Measurements from ENCODE around the gene CAPN1.

DNA sequence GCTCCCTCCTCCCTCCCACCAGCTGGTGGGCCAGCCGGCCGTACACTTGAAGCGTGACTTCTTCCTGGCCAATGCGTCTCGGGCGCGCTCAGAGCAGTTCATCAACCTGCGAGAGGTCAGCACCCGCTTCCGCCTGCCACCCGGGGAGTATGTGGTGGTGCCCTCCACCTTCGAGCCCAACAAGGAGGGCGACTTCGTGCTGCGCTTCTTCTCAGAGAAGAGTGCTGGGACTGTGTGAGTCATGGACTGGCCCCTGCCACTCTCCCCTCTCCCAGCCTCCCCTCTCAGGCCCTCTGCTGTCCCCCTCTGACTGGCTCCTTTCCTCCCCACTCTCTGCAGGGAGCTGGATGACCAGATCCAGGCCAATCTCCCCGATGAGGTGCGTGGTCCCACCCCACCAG, 24.7 kb downstream of the CAPN1 start:
- TF ChIP-seq, protein P1, sequence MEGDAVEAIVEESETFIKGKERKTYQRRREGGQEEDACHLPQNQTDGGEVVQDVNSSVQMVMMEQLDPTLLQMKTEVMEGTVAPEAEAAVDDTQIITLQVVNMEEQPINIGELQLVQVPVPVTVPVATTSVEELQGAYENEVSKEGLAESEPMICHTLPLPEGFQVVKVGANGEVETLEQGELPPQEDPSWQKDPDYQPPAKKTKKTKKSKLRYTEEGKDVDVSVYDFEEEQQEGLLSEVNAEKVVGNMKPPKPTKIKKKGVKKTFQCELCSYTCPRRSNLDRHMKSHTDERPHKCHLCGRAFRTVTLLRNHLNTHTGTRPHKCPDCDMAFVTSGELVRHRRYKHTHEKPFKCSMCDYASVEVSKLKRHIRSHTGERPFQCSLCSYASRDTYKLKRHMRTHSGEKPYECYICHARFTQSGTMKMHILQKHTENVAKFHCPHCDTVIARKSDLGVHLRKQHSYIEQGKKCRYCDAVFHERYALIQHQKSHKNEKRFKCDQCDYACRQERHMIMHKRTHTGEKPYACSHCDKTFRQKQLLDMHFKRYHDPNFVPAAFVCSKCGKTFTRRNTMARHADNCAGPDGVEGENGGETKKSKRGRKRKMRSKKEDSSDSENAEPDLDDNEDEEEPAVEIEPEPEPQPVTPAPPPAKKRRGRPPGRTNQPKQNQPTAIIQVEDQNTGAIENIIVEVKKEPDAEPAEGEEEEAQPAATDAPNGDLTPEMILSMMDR (IDR thresholded peaks at IDR 0.05; ENCODE audit: low read length): no peak
- no peak for TF ChIP-seq EZH2 (optimal IDR thresholded peaks at IDR 0.05; ENCODE audit: low read depth, low read length)
- TF ChIP-seq EZH2phosphoT487 (IDR thresholded peaks at IDR 0.05; ENCODE audit: low read length): no peak

Data from MM.1S (cell line).